Esophagus squamous epithelium (tissue), 4 donors: Measurements from ENCODE around the gene FOXF1.

Experiments
- CTCF ChIP-seq, 6 experiments: fragments of 450-650 bp in 4 of 6; fragments of 200-600 bp in 2 of 6; sonication (generic) in 2 of 6; IDR thresholded peaks; one replicate each; pipeline ENCODE4 v1.5.1; 2016 to 2019; ENCODE audit warnings: antibody characterized with exemption in 6 of 6, mild to moderate bottlenecking in 4 of 6, moderate library complexity in 4 of 6
- POLR2A ChIP-seq, 4 donors: fragments of 450-650 bp; IDR thresholded peaks; one replicate each; pipeline ENCODE4 v1.6.1; 2017; ENCODE audit warnings: antibody characterized with exemption in 4 of 4, mild to moderate bottlenecking in 4 of 4, moderate library complexity in 3 of 4

DNA sequence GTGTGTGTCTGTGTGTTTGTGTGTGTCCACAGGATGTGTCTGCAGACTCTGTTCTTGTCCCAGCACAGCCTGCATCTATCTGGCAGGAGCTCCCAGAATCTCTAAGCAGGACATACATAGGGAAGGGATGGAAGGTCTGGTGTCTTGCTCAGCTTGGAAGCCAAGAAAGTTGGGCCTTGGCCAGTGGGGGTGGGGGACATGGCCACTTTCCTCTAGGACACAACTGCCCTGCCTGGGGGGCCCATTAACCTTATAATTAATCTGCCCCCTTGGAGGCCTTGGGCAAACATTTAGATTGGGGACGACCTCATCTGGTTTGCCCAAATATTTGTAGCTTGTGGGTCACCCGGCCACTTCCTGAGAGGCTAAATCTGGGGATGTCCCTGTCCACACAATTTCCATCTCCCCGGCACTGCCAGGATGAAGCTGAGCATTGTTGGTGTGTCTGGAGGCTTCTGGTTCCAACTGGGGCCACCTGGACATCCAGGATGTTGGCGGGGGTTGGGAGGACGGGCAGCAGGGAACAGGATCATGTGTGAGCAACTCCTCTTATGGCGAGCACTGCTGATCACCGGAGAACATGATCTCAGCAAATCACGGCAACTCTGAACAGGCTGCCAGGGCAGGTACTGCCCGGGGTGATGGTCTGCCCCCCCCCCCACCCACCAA is 17.2 kb upstream of the FOXF1 start:
- TF ChIP-seq POLR2A (IDR thresholded peaks at IDR 0.05) (no peak), CTCF (IDR thresholded peaks at IDR 0.05) (no peak)
